Endothelial cell of umbilical vein (primary cell): Measurements from ENCODE around the gene ZNF282. TPM values are rescaled to one million over a fixed set of nuclear protein-coding genes. Genes with fewer than 3 reads are reported as not detected.

Experiments
- BruUV-seq: library from RNA; stranded (reverse); fragments of 400-500 nt; replicated peaks from 2 replicates; lab custom pipeline; 2021; lab: Mats Ljungman, UMichigan
- CTCF ChIA-PET: fragments of 300-600, 350-600 bp; sonication (Branson Sonifier 250); formaldehyde crosslinking; loops from one replicate; lab custom pipeline; 2021; ENCODE audit warnings: antibody characterized with exemption, inconsistent platforms; lab: Charles Lee
- POLR2A ChIA-PET: fragments of 300-600, 350-600 bp; sonication (Branson Sonifier 250); formaldehyde crosslinking; loops from one replicate; lab custom pipeline; 2021; ENCODE audit warnings: antibody characterized with exemption, inconsistent platforms; lab: Charles Lee
- DNase-seq: peaks from one replicate; pipeline ENCODE4 v3.0.0-alpha.2; 2011; ENCODE audit warnings: low read depth, low spot score
- FAIRE-seq: peaks from 2 replicates; lab custom pipeline; 2011; peaks lifted over from hg19 to GRCh38; lab: Jason Lieb, UNC
- H2AFZ ChIP-seq: 2 replicates; pipeline ENCODE4 v1.6.0; 2012; ENCODE audit warnings: low read depth, low read length, control low read depth, inconsistent platforms
- H3K27ac ChIP-seq: 2 replicates; pipeline ENCODE4 v1.5.1; 2011; ENCODE audit warnings: low read depth, mild to moderate bottlenecking, control low read depth, low read length, moderate library complexity; ENCODE audit not compliant: insufficient read depth
- H3K27me3 ChIP-seq, 2 experiments: 2 replicates each; pipeline versions ENCODE4 v1.6.0 to v1.6.1; 2011; ENCODE audit warnings: low read length in 2 of 2, mixed read lengths in 1 of 2; ENCODE audit not compliant: control insufficient read depth in 2 of 2, insufficient read depth in 2 of 2
- H3K36me3 ChIP-seq, 2 experiments: 2 replicates in 1 of 2; 3 replicates in 1 of 2; pipeline ENCODE4 v1.5.1; 2011; ENCODE audit warnings: low read length in 2 of 2, mild to moderate bottlenecking in 1 of 2, moderate library complexity in 1 of 2; ENCODE audit not compliant: control insufficient read depth in 2 of 2, insufficient read depth in 2 of 2; ENCODE audit errors: extremely low read depth in 1 of 2
- H3K4me1 ChIP-seq: 3 replicates; pipeline ENCODE4 v1.5.1; 2011; ENCODE audit warnings: mild to moderate bottlenecking, low read length; ENCODE audit not compliant: control insufficient read depth, insufficient read depth; ENCODE audit errors: extremely low read depth
- H3K4me2 ChIP-seq: 2 replicates; pipeline ENCODE4 v1.6.1; 2011; ENCODE audit warnings: low read length, control low read depth, mixed read lengths; ENCODE audit not compliant: insufficient read depth
- H3K4me3 ChIP-seq, 3 experiments: fragments of 200-600 bp in 1 of 3; sonication (generic), shearing (Covaris generic) in 1 of 3; replicated peaks in 1 of 3; 2 replicates each; pipeline ENCODE4 v1.5.1; 2011 to 2016; ENCODE audit warnings: control low read depth in 3 of 3, low read length in 3 of 3, mild to moderate bottlenecking in 2 of 3, inconsistent platforms in 1 of 3, low read depth in 1 of 3, moderate library complexity in 1 of 3; ENCODE audit not compliant: insufficient read depth in 1 of 3
- H3K79me2 ChIP-seq: 2 replicates; pipeline ENCODE4 v1.6.0; 2012; ENCODE audit warnings: low read length, inconsistent platforms; ENCODE audit not compliant: control insufficient read depth, insufficient read depth
- H3K9ac ChIP-seq: replicated peaks from 2 replicates; pipeline ENCODE3; 2011; ENCODE audit warnings: low read length, control low read depth; ENCODE audit not compliant: insufficient read depth; ENCODE audit errors: extremely low read depth
- H3K9me1 ChIP-seq: replicated peaks from 3 replicates; pipeline ENCODE4 v1.6.0; 2011; ENCODE audit warnings: mild to moderate bottlenecking, low read length; ENCODE audit not compliant: control insufficient read depth, insufficient read depth; ENCODE audit errors: extremely low read depth
- H3K9me3 ChIP-seq: replicated peaks from 2 replicates; pipeline ENCODE4 v1.5.1; 2012; ENCODE audit warnings: low read length, inconsistent platforms; ENCODE audit not compliant: control insufficient read depth, insufficient read depth
- H4K20me1 ChIP-seq: replicated peaks from 2 replicates; pipeline ENCODE3; 2011; ENCODE audit warnings: mild to moderate bottlenecking, low read length; ENCODE audit not compliant: control insufficient read depth, insufficient read depth; ENCODE audit errors: extremely low read depth
- CTCF ChIP-seq, 2 donors: IDR thresholded peaks; 1 replicate in 1 of 2; 2 replicates in 1 of 2; pipeline ENCODE4 v1.5.1; 2011; ENCODE audit warnings: low read length in 2 of 2, mild to moderate bottlenecking in 2 of 2, moderate library complexity in 2 of 2, control low read depth in 1 of 2, inconsistent platforms in 1 of 2, low read depth in 1 of 2; ENCODE audit not compliant: insufficient read depth in 1 of 2; ENCODE audit errors: extremely low read depth in 1 of 2
- EZH2 ChIP-seq: IDR thresholded peaks from 2 replicates; pipeline ENCODE4 v1.6.1; 2012; ENCODE audit warnings: borderline replicate concordance, low read depth, mild to moderate bottlenecking, moderate library complexity, low read length, inconsistent platforms; ENCODE audit not compliant: severe bottlenecking
- FOS ChIP-seq: IDR thresholded peaks from 2 replicates; pipeline ENCODE4 v1.6.1; 2011; ENCODE audit warnings: mild to moderate bottlenecking, low read length, moderate library complexity, borderline replicate concordance; ENCODE audit not compliant: insufficient read depth
- GATA2 ChIP-seq: IDR thresholded peaks from 2 replicates; pipeline ENCODE4 v1.7.0; 2011; ENCODE audit warnings: low read depth, mild to moderate bottlenecking, moderate library complexity, mixed read lengths, low read length; ENCODE audit not compliant: insufficient read length, insufficient read depth
- JUN ChIP-seq: IDR thresholded peaks from 2 replicates; pipeline ENCODE4 v1.6.1; 2011; ENCODE audit warnings: borderline replicate concordance, low read depth; ENCODE audit not compliant: insufficient read length, insufficient read depth
- MAX ChIP-seq: IDR thresholded peaks from 2 replicates; pipeline ENCODE4 v1.6.1; 2011; ENCODE audit not compliant: insufficient read depth, insufficient read length
- MYC ChIP-seq: IDR thresholded peaks from one replicate; pipeline ENCODE4 v1.6.1; 2011; ENCODE audit warnings: mild to moderate bottlenecking, low read depth, low read length
- POLR2A ChIP-seq: IDR thresholded peaks from 2 replicates; pipeline ENCODE4 v1.6.1; 2012; ENCODE audit warnings: low read depth, mild to moderate bottlenecking, control low read depth, low read length
- POLR2AphosphoS5 ChIP-seq: IDR thresholded peaks from 2 replicates; pipeline ENCODE4 v1.6.1; 2012; ENCODE audit warnings: low read depth, mild to moderate bottlenecking, control low read depth, low read length, moderate library complexity; ENCODE audit not compliant: insufficient read depth
- dilution Hi-C: fragments of 300-500 bp; cut with MboI; formaldehyde crosslinking; loops from one replicate; pipeline ENCODE4 v1.15.0; 2019; ENCODE audit warnings: low sequenced_read_pairs; ENCODE audit not compliant: extremely low pct_ligation_motif_present
- intact Hi-C: fragments of 100-400 bp; cut with micrococcal nuclease; formaldehyde crosslinking; loops from one replicate; pipeline ENCODE4 v1.10.0; 2022
- polyA plus RNA-seq, 4 experiments: library from polyadenylated mRNA; depleted of rRNA in 3 of 4; stranded (reverse) in 3 of 4; unstranded in 1 of 4; fragments of >200 nt; gene quantifications; 2 replicates each; pipeline versions ENCODE4 v1.2.1 to v1.2.3, GENCODE V29; 2011 to 2012; ENCODE audit warnings: missing spikeins in 1 of 4
- total RNA-seq: library from RNA; stranded (reverse); gene quantifications from 2 replicates; pipeline ENCODE4 v1.2.3, GENCODE V29; 2021

Gene ZNF282
- total and polyA plus RNA-seq, 2 donors (not counting 3 experiments of a cell fraction or from before 2014, with no cell fraction given) = 20.0 to 34.4 TPM

GRCh38 chr7:149179241-149179640, 16.1 kb upstream of the ZNF282 start:
- ChIA-PET CTCF (interaction anchor here (1.0 kb wide), 2 partner anchors 16 to 54 kb away, joined by 3 read pairs; partner anchors contain the start of gene ZNF282), POLR2A (no interaction called here)
- H2AFZ ChIP-seq = no peak overlapping the region
- no peaks in the 10 kb centered on the region for H3K27me3 ChIP-seq
- no peak for DNase-seq
- H3K9ac ChIP-seq = no peak overlapping the region
- TF ChIP-seq JUN (no peak), MYC (no peak), POLR2A (no peak), MAX (no peak), CTCF (IDR thresholded peaks at IDR 0.05; ENCODE audit: extremely low read depth in 1 of 2, insufficient read depth in 1 of 2, low read depth in 1 of 2, low read length in 2 of 2) (no peak), GATA2 (no peak), FOS (no peak), EZH2 (no peak), POLR2AphosphoS5 (no peak)
- no peak overlapping the region for H3K4me2 ChIP-seq
- H3K4me3 ChIP-seq = no peak overlapping the region
- peaks cover 8 to 16% of the 10 kb centered on the region in 2 experiments for H3K36me3 ChIP-seq
- H3K79me2 ChIP-seq = no peaks in the 10 kb centered on the region
- FAIRE-seq = no peak
- dilution Hi-C loops (no loop called here), intact Hi-C loops (no loop called here)
- no peaks in the 10 kb centered on the region for H3K9me3 ChIP-seq
- peaks cover 9% of the 10 kb centered on the region for H3K4me1 ChIP-seq
- H3K27ac ChIP-seq = no peak overlapping the region
- BruUV-seq = no TSS peak
- H3K9me1 ChIP-seq = no peaks in the 10 kb centered on the region
- H4K20me1 ChIP-seq = no peaks in the 10 kb centered on the region
